Neural progenitor cell (in vitro differentiated cells): ENCODE results near the gene SLC23A1.
"Not testable (repeated sequence)": the region's sequence is repeated elsewhere in the genome, so short reads cannot be mapped to it uniquely, and the experiment has no call there.

Source experiments
- EZH2 ChIP-seq: fragments of 200-600 bp; sonication (generic); IDR thresholded peaks from 2 replicates; pipeline ENCODE4 v1.6.1; 2017; ENCODE audit warnings: antibody characterized with exemption, mild to moderate bottlenecking, moderate library complexity
- TF ChIP-seq, protein P1 (sequence below): fragments of 200-600 bp; sonication (generic); IDR thresholded peaks from 2 replicates; pipeline ENCODE4 v1.5.1; 2017; ENCODE audit warnings: antibody characterized with exemption, mild to moderate bottlenecking

DNA sequence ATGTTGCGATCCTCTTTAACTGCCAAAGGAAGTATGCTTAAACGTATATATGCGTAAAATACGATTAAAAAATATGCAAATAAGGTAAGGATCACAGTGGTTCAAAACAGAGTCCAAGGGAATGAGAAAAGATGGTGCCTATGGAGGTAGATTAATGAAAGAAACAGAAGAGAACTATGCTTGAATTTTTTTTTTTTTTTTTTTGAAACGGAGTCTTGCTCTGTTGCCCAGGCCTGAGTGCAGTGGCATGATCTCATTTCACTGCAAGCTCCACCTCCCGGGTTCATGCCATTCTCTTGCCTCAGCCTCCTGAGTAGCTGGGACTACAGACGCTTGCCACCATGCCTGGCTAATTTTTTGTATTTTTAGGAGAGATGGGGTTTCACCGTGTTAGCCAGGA is 37.7 kb downstream of the SLC23A1 start:
- TF ChIP-seq, protein P1, sequence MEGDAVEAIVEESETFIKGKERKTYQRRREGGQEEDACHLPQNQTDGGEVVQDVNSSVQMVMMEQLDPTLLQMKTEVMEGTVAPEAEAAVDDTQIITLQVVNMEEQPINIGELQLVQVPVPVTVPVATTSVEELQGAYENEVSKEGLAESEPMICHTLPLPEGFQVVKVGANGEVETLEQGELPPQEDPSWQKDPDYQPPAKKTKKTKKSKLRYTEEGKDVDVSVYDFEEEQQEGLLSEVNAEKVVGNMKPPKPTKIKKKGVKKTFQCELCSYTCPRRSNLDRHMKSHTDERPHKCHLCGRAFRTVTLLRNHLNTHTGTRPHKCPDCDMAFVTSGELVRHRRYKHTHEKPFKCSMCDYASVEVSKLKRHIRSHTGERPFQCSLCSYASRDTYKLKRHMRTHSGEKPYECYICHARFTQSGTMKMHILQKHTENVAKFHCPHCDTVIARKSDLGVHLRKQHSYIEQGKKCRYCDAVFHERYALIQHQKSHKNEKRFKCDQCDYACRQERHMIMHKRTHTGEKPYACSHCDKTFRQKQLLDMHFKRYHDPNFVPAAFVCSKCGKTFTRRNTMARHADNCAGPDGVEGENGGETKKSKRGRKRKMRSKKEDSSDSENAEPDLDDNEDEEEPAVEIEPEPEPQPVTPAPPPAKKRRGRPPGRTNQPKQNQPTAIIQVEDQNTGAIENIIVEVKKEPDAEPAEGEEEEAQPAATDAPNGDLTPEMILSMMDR = not testable (repeated sequence)
- not testable (repeated sequence) for TF ChIP-seq EZH2
